NOMO-1 (cell line): ENCODE measurements around the gene IAPP.
"Not testable (repeated sequence)": the region's sequence is repeated elsewhere in the genome, so short reads cannot be mapped to it uniquely, and the experiment has no call there.

Experiments used
- DNase-seq, 2 experiments: peaks; one replicate each; lab custom pipeline; 2025; ENCODE audit not compliant: unreplicated experiment in 2 of 2; lab: John Stamatoyannopoulos, UW

The IAPP gene

DNA sequence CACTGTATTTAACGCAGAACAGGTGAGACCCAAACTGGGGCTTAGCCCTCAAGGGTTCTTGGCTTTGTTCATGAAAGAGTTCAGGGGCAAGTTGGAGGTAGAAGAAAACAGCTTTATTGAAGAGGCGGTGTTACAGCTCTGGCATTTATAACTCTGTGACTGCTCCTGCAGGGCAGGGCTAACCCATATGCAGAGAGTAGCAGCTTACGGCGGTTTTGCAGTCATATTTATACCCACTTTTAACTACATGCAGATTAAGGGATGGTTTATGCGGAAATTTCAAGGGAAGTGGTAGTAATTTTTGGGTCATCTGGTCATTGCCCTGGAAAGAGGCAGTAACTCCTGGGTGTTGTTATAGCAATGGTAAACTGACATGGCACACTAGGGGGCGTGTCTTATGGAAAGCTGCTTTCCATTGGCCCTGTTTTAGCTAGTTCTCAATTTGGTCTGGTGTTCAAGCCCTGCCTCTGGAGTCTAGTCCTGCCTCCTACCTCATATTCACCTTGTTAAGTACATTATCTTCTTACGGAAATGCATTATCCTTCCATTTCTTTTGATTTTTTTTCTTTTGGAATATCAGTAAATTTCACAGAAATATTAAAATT is 1.8 kb upstream of the IAPP start:
- DNase-seq, result no peak

DNA sequence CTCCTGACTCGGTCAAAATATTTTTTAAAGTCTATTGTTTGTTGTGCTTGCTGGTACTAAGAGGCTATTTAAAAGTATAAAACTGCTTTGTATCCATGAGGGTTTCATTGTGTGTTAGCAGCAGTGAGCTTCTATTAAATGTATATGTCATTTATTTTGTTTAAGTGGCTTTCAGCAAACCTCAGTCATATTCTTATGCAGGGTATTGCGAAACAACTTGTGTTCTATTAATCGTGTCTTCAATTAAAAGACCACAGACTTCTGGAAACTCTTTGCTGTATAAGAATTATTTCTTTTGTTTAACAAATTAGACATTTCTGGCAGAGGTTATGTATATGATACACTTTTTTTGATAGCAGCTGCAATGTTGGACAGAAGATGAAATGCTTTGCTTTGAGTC is 6.5 kb downstream of the IAPP start:
- no peak for DNase-seq

DNA sequence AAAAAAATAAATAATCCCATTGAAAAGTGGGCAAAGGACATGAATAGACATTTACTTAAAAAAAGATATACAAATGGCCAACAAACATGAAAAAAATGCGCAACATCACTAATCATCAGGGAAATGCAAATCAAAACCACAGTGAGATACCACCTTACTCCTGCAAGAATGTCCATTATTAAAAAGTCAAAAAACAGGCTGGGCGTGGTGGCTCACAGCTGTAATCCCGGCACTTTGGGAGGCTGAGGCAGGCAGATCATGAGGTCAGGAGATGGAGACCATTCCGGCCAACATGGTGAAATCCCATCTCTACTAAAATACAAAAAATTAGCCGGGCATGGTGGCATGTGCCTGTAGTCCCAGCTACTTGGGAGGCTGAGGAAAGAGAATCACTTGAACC is 8.6 kb downstream of the IAPP start:
- not testable (repeated sequence) for DNase-seq

DNA sequence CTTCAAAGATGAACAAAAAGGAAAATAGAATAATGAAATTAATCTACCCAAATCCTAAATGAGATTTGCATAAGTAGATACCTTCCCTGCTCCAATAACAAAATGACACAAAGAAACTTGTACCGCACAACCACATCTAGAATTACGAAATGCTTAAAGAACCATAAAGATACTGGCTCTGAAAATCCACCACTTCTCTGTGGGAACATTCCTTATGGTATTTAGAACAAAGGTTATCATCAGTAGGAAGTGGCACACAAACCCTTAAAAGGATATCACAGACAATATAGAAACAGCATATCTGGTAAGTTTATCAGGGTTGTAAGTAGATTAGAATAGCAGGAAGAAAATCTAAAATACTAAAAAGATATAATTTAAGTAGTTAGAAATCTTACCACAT is 11.6 kb downstream of the IAPP start:
- DNase-seq, result no peak

DNA sequence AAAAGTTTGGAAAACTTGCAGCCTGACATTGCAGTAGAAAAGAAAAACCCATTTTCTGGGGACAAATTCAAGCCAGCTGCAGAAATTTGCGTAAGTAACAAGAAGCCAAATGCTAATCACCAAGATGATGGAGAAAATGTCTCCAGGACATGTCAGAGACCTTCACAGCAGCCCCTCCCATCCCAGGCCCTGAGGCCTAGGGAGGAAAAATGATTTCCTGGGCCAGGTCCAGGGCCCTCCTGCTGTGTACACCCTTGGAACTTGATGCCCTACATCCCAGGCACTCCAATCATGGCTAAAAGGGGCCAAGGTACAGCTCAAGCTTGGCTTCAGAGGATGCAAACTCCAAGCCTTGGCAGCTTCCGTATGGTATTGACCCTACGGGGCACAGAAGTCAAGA is 14.5 kb downstream of the IAPP start:
- DNase-seq, result no peak

DNA sequence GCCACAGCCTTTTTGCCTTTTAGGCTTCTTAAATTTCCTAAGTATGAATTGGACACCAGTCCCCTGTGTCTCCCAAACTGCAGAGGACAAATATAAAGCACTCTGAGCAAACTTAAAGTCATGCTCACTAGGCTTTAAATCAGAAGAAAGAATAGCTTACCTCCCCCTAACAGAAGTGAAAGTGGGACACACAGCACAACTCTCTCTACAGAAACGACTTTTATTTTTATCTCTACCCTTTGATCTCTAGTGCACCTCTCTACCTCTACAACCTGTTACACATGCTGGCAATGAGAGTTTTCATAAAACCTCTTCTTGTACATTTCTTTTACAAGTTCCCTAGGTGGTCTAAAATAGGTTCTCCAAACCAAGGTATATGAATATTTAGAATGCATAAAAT is 19.7 kb downstream of the IAPP start:
- DNase-seq, result no peak

DNA sequence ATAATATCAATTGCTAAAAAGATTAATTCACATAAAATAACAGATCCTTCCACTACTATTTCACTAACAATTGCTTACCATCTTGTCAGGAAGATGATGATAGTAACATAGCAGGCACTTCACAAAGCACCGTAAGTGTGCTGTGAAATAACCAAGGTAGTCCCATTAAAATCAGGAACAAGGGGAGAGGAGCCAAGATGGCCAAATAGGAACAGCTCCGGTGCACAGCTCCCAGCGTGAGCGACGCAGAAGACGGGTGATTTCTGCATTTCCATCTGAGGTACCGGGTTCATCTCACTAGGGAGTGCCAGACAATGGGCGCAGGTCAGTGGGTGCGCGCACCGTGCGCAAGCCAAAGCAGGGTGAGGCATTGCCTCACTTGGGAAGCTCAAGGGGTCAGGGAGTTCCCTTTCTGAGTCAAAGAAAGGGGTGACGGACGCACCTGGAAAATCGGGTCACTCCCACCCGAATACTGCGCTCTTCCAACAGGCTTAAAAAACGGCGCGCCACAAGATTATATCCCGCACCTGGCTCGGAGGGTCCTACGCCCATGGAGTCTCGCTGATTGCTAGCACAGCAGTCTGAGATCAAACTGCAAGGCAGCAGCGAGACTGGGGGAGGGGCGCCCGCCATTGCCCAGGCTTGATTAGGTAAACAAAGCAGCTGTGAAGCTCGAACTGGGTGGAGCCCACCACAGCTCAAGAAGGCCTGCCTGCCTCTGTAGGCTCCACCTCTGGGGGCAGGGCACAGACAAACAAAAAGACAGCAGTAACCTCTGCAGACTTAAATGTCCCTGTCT is 22.3 kb downstream of the IAPP start:
- not testable (repeated sequence) for DNase-seq

DNA sequence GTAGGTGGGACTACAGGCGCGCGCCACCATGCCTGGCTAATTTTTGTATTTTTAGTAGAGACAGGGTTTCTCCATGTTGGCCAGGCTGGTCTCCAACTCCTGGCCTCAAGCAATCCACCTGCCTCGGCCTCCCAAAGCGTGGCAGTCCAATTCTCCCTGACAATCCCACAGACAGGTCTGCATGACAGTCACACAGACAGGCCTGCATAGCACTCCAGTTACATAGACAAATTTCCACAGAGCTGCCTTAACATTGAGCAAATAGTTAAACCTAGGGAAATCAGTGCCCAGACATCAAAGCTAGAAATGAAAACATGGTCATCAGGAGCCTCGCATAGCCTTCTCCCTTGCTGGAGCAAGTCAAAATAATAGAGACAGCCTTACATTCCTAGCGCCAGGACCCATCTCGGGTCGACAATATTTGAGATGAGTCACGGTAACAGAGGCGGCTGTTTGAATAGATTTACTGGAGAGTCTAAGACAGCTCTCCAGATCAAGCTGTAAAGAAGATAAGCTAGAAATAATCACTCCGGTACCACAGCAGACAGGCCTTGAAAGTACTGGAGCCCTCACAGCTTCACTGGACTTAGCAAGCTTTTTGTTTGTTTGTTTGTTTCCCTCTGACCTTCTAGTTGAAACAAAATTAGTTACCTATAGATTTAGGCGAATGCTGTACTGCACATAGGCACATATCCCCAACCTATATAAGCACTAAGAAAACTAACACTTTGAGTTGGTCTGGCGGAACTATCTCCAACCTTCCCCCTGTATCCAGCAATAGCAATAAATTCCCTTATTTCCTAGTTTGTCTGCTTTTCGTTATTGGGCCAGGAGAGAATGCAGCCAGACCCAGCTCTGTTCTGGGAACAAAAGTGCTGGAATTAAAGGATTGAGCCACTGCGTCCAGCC is 40.9 kb downstream of the IAPP start:
- DNase-seq, result no peak

DNA sequence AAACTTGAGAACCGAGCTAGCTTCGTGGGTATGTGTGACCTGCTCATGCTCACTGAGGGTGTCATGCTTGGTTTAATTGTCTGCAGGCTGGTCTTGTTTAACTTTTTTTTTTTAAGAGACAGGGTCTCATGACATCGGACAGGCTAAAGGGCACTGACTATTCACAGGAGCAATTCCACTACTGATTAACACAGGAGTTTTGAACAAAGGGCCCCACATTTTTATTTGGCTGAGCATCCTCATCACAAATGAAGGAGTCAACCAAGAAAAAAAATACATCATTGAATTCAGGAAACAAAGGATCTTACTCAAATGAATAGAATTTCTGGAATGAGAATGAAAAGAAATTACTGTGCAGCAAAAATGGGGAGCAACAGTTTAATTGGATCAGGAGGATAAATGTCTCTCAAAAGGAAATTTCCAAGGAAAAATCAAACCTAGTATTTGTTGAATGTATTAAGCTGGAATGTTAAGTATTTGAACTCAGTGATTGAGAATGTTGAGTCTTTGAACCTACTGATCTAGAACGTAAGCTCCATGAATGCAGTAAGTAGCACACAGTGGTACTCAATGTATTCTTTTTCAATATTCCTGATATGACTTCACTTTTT is 43.9 kb downstream of the IAPP start:
- no peak for DNase-seq

DNA sequence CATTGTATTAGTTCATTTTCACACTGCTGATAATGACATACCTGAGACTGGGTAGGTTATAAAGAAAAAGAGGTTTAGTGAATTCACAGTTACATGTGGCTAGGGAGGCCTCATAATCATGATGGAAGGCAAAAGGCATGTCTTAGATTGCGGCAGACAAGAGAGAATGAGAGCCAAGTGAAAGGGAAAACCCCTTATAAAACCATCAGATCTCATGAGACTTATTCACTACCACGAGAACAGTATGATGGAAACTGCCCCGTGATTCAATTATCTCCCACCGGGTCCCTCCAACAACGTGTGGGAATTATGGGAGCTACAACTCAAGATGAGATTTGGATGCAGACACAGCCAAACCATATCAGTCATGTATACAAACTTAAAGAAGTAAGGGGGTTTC is 45.7 kb downstream of the IAPP start:
- DNase-seq, result not testable (repeated sequence)

DNA sequence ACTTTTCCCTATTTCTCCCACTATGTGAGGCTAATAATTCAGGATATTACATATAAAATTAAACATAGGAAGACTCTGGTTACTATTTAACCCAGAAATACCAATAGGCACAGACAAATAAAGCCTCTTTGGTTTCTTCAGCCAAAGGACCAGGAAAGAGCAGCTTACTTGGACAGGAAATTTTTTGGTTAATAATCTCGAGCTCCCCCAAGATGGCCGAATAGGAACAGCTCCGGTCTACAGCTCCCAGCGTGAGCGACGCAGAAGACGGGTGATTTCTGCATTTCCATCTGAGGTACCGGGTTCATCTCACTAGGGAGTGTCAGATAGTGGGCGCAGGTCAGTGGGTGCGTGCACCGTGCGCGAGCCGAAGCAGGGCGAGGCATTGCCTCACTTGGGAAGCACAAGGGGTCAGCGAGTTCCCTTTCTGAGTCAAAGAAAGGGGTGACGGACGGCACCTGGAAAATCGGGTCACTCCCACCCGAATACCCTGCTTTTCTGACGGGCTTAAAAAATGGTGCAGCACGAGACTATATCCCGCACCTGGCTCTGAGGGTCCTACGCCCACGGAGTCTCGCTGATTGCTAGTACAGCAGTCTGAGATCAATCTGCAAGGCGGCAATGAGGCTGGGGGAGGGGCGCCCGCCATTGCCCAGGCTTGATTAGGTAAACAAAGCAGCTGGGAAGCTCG is 46.5 kb downstream of the IAPP start:
- not testable (repeated sequence) for DNase-seq

DNA sequence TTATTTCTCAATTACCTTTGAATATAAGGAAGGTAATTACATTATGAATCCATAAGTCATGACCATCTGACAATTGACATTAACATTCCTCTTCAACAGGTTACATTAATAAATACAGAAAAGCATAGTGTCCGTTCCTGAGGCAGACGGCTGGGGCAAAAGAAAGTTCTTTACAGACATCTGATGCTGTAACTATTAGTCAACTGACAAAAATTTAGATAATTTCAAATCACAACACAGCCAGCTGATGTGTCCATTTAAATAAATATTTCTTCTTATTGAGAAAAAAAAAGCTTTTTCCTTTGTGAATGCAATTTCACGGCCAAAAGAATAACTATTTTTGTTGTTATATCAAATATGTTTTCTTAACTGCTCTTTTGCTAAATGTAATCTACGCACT is 55.5 kb downstream of the IAPP start:
- DNase-seq, result no peak
